Activated naive CD4-positive, alpha-beta T cell treated with anti-CD3 and anti-CD28 coated beads, Interleukin-2, amount 50 U/mL, for 24 hours (primary cell): ENCODE results near the gene DCLRE1A.
"Not testable (repeated sequence)": the region's sequence is repeated elsewhere in the genome, so short reads cannot be mapped to it uniquely, and the experiment has no call there.

Source experiments
- H3K27ac Mint-ChIP-seq: one replicate; pipeline ENCODE4 v1.8.0; 2021; ENCODE audit warnings: mild to moderate bottlenecking, mixed read lengths
- H3K27me3 Mint-ChIP-seq: one replicate; pipeline ENCODE4 v1.8.0; 2021; ENCODE audit warnings: mixed read lengths
- H3K36me3 Mint-ChIP-seq: one replicate; pipeline ENCODE4 v1.8.0; 2021; ENCODE audit warnings: mixed read lengths
- H3K4me1 Mint-ChIP-seq: one replicate; pipeline ENCODE4 v1.8.0; 2021; ENCODE audit warnings: mixed read lengths
- H3K4me3 Mint-ChIP-seq: one replicate; pipeline ENCODE4 v1.8.0; 2021; ENCODE audit warnings: mild to moderate bottlenecking, mixed read lengths
- H3K9me3 Mint-ChIP-seq: one replicate; pipeline ENCODE4 v1.8.0; 2021; ENCODE audit warnings: mixed read lengths

Gene DCLRE1A

DNA sequence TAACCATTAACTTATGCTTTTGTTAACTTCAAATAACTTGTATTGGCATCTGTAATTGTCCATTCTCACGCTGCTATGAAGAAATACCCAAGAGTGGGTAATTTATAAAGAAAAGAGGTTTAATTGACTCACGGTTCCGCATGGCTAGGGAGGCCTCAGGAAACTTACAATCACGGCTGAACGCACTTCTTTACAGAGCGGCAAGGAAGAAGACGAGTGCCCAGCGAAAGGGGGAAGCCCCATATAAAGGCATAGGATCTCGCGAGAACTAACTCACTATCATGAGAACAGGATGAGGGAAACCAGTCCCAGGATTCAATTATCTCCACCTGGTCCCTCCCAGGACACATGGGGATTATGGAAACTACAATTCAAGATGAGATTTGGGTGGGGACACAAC, 25.3 kb downstream of the DCLRE1A start:
- H3K4me1 Mint-ChIP-seq, H3K9me3 Mint-ChIP-seq, H3K4me3 Mint-ChIP-seq, H3K36me3 Mint-ChIP-seq, H3K27me3 Mint-ChIP-seq, H3K27ac Mint-ChIP-seq: not testable (repeated sequence)

GRCh38 chr10:113825791-113826190, 28.1 kb downstream of the DCLRE1A start:
- peaks cover 1% of the 10 kb centered on the region for H3K27me3 Mint-ChIP-seq
- H3K27ac Mint-ChIP-seq = no peak overlapping the region
- H3K36me3 Mint-ChIP-seq = no peaks in the 10 kb centered on the region
- no peaks in the 10 kb centered on the region for H3K9me3 Mint-ChIP-seq
- no peak overlapping the region for H3K4me3 Mint-ChIP-seq
- no peaks in the 10 kb centered on the region for H3K4me1 Mint-ChIP-seq

DNA sequence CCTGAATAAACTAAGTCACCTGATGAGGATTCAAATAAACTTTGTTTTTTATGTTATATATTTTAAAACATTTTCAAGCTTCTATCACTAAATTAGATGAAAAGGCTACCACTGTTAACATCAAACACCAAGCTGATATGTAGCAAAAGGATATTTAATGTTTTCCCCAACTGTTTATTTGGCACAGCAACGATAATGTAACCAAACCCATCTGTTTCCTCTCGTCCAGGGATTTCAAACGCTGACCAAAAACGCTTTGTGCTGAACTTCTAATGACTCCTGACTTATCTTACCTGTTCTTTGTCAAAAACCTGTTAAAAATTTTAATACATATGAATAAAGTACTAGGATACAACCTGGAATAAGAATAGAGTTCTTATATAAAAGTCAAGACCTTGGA, 30.5 kb downstream of the DCLRE1A start:
- no peaks in the 10 kb centered on the region for H3K4me1 Mint-ChIP-seq
- H3K27me3 Mint-ChIP-seq = no peaks in the 10 kb centered on the region
- no peak overlapping the region for H3K27ac Mint-ChIP-seq
- no peaks in the 10 kb centered on the region for H3K9me3 Mint-ChIP-seq
- no peak overlapping the region for H3K4me3 Mint-ChIP-seq
- H3K36me3 Mint-ChIP-seq = no peaks in the 10 kb centered on the region

DNA sequence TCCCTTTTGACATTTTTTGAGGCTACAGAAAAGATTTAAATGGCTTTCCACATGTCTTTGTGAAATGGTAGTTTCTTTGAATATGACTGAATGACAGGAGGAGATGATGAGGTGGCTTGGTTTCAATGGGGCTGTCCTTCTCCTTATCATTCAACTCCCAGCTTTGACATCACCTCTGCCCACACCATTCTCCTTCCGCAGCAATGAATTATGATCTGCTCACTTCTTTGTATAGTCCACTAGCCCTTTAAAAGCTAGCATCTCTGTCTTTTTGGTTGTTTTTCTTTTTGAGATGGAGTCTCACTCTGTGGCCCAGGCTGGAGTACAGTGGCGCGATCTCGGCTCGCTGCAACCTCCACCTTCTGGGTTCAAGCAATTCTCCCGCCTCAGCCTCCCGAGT, 31.7 kb downstream of the DCLRE1A start:
- Mint-ChIP-seq H3K36me3 (no peaks in the 10 kb centered on the region), H3K27ac (no peak overlapping the region), H3K9me3 (no peaks in the 10 kb centered on the region), H3K4me3 (no peak overlapping the region), H3K4me1 (no peaks in the 10 kb centered on the region), H3K27me3 (no peaks in the 10 kb centered on the region)

DNA sequence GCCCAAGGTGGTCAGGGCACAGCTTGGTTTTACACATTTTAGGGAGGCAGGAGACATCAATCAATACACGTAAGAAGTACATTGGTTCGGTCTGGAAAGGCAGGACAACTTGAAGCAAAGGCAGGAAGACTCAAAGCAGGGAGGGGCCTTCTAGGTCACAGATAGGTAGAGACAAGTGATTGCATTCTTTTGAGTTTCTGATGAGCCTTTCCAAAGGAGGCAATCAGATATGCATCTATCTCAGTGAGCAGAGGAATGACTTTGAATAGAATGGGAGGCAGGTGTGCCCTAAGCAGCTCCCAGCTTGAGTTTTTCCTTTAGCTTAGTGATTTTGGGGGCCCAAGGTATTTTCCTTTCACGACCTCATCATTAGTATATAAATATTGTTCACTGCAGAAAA, 32.6 kb downstream of the DCLRE1A start:
- H3K4me3 Mint-ChIP-seq, H3K4me1 Mint-ChIP-seq, H3K36me3 Mint-ChIP-seq, H3K27ac Mint-ChIP-seq, H3K9me3 Mint-ChIP-seq, H3K27me3 Mint-ChIP-seq: not testable (repeated sequence)

GRCh38 chr10:113820507-113820906, 33.4 kb downstream of the DCLRE1A start:
- Mint-ChIP-seq H3K27me3 (no peaks in the 10 kb centered on the region), H3K36me3 (no peaks in the 10 kb centered on the region), H3K27ac (no peak overlapping the region), H3K4me1 (no peaks in the 10 kb centered on the region), H3K9me3 (no peaks in the 10 kb centered on the region), H3K4me3 (no peak overlapping the region)

DNA sequence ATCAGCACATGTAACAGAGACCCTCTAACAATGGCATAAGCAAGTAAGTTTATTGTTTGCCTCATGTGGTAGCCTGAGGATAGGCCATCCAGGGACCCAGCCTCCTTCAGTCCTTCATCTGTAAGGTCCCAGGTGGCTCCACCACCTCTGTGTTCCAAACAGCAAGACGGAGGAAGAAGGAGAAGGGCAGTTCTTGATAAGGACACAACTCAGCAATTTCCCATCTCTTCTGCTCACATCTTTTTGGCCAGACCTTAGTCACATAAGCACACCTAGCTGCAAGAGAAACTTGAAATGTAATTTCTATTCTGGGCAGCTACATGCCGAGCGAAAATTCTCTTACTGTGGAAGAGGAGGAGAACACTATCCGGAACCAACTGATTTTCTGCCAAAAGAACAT, 33.9 kb downstream of the DCLRE1A start:
- Mint-ChIP-seq H3K27ac (no peak overlapping the region), H3K27me3 (no peaks in the 10 kb centered on the region), H3K9me3 (no peaks in the 10 kb centered on the region), H3K36me3 (no peaks in the 10 kb centered on the region), H3K4me1 (no peaks in the 10 kb centered on the region), H3K4me3 (no peak overlapping the region)

- H3K4me3 Mint-ChIP-seq, H3K9me3 Mint-ChIP-seq, H3K27ac Mint-ChIP-seq, H3K36me3 Mint-ChIP-seq, H3K4me1 Mint-ChIP-seq, H3K27me3 Mint-ChIP-seq: not testable (repeated sequence)
Measured at GRCh38 chr10:113814700-113815099, 39.2 kb downstream of the DCLRE1A start.

- peaks cover 12% of the 10 kb centered on the region for H3K27me3 Mint-ChIP-seq
- no peaks in the 10 kb centered on the region for H3K36me3 Mint-ChIP-seq
- H3K4me3 Mint-ChIP-seq = no peak overlapping the region
- H3K27ac Mint-ChIP-seq = no peak overlapping the region
- H3K4me1 Mint-ChIP-seq = no peaks in the 10 kb centered on the region
- H3K9me3 Mint-ChIP-seq = no peaks in the 10 kb centered on the region
Measured at GRCh38 chr10:113808168-113808567, 45.7 kb downstream of the DCLRE1A start.

DNA sequence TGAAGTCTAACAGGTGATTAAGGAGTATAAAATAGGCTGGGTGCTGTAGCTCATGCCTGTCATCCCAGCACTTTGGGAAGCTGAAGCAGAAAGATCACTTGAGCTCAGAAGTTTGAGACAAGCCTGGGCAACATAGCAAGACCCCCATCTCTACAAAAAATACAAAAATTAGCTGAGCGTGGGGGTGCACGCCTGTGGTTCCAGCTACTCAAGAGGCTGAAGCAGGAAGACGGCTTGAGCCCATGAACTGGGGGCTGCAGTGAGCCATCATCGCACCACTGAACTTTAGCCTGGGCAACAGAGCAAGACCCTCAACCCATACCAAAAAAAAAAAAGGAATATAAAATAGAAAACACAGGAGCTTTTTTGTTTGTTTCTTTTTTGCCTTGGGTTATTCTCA, 47.4 kb downstream of the DCLRE1A start:
- Mint-ChIP-seq H3K36me3 (no peaks in the 10 kb centered on the region), H3K4me3 (no peak overlapping the region), H3K27me3 (peaks cover 8% of the 10 kb centered on the region), H3K4me1 (no peaks in the 10 kb centered on the region), H3K27ac (no peak overlapping the region), H3K9me3 (no peaks in the 10 kb centered on the region)

- Mint-ChIP-seq H3K4me3 (no peak overlapping the region), H3K27ac (no peak overlapping the region), H3K4me1 (no peaks in the 10 kb centered on the region), H3K36me3 (no peaks in the 10 kb centered on the region), H3K9me3 (no peaks in the 10 kb centered on the region), H3K27me3 (peaks cover 10% of the 10 kb centered on the region)
Measured at GRCh38 chr10:113802997-113803396, 50.9 kb downstream of the DCLRE1A start.

DNA sequence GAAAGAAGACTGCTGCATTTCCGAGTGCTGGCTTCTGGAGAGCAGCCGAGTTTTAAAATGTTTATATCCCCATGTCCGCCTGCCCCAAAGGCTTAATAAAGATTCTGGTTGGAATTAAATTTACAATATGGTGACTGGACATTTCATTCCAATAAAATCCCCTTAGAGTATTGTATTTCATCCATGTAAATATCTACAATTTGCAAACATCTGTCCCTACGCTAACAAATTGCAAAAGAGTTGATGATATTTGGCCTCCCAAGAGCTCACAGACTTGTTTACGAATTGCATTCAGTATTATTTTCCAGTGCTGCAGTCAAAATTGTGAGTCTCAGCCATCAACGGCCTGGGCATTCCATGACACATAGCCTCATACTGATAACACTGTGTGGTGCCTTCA, 52.3 kb downstream of the DCLRE1A start:
- no peaks in the 10 kb centered on the region for H3K36me3 Mint-ChIP-seq
- H3K4me1 Mint-ChIP-seq = no peaks in the 10 kb centered on the region
- peaks cover 8% of the 10 kb centered on the region for H3K27me3 Mint-ChIP-seq
- no peak overlapping the region for H3K27ac Mint-ChIP-seq
- no peak overlapping the region for H3K4me3 Mint-ChIP-seq
- no peaks in the 10 kb centered on the region for H3K9me3 Mint-ChIP-seq

GRCh38 chr10:113791691-113792090, 62.2 kb downstream of the DCLRE1A start:
- Mint-ChIP-seq H3K36me3 (no peaks in the 10 kb centered on the region), H3K4me1 (no peaks in the 10 kb centered on the region), H3K27ac (no peak overlapping the region), H3K9me3 (no peaks in the 10 kb centered on the region), H3K27me3 (peaks cover 19% of the 10 kb centered on the region), H3K4me3 (no peak overlapping the region)

GRCh38 chr10:113788604-113789083, 65.2 kb downstream of the DCLRE1A start:
- Mint-ChIP-seq H3K36me3 (no peaks in the 10 kb centered on the region), H3K27ac (no peak overlapping the region), H3K4me1 (no peaks in the 10 kb centered on the region), H3K4me3 (no peak overlapping the region), H3K9me3 (no peaks in the 10 kb centered on the region), H3K27me3 (peaks cover 3% of the 10 kb centered on the region)
